HCT116 (cell line): ENCODE results near the gene FLT3LG. TPM values are rescaled to one million over a fixed set of nuclear protein-coding genes. Genes with fewer than 3 reads are reported as not detected.

ENCODE experiments used
- ATAC-seq: fragments of 200-7000 bp; cut with Tn5 transposase; 2 replicates; pipeline ENCODE4 v1.9.1; 2020; ENCODE audit warnings: mild to moderate bottlenecking, moderate library complexity
- BruUV-seq: library from RNA; stranded (reverse); fragments of 400-500 nt; replicated peaks from 2 replicates; lab custom pipeline; 2021; lab: Mats Ljungman, UMichigan
- CTCF ChIA-PET: fragments of 300-600 bp; sonication (Branson Sonifier 250); formaldehyde crosslinking; loops from one replicate; lab custom pipeline; 2021; ENCODE audit warnings: antibody characterized with exemption; lab: Charles Lee
- POLR2A ChIA-PET: fragments of 300-600, 350-600 bp; sonication (Branson Sonifier 250); formaldehyde crosslinking; loops from one replicate; lab custom pipeline; 2021; ENCODE audit warnings: antibody characterized with exemption; lab: Charles Lee
- RAD21 ChIA-PET, 2 experiments: fragments of 300-600 bp; sonication (Branson Sonifier 250); formaldehyde crosslinking; loops; one replicate each; lab custom pipeline; 2023; ENCODE audit warnings: low total read pairs in 2 of 2; ENCODE audit not compliant: uncharacterized antibody in 2 of 2, unreplicated experiment in 2 of 2, low non-redundant PET in 1 of 2; lab: Charles Lee
- DNase-seq: peaks from one replicate; pipeline ENCODE4 v3.0.0-alpha.2; 2010; ENCODE audit warnings: low read depth, low spot score
- H2AFZ ChIP-seq: fragments of 200-600 bp; shearing (Covaris generic), sonication (generic); 2 replicates; pipeline ENCODE4 v1.6.1; 2017; ENCODE audit warnings: low read depth, mixed run types, mixed read lengths, antibody characterized with exemption, low read length; ENCODE audit not compliant: poor library complexity, severe bottlenecking
- H3K27ac ChIP-seq: 2 replicates; pipeline ENCODE4 v1.5.1; 2012; ENCODE audit warnings: low read depth, low read length
- H3K27me3 ChIP-seq: fragments of 200-600 bp; sonication (generic); 2 replicates; pipeline ENCODE4 v1.6.1; 2016; ENCODE audit warnings: mixed run types, low read length, mixed read lengths; ENCODE audit not compliant: insufficient read depth
- H3K36me3 ChIP-seq, 2 experiments: fragments of 200-500 bp in 1 of 2; fragments of 200-600 bp in 1 of 2; sonication (Bioruptor generic) in 1 of 2; sonication (generic) in 1 of 2; 2 replicates each; pipeline versions ENCODE4 v1.5.1 to v1.6.1; 2014 to 2016; ENCODE audit warnings: low read length in 2 of 2, inconsistent platforms in 1 of 2, mixed read lengths in 1 of 2, mixed run types in 1 of 2; ENCODE audit not compliant: insufficient read depth in 2 of 2, control insufficient read depth in 1 of 2
- H3K4me1 ChIP-seq, 2 experiments: fragments of 200-600 bp in 1 of 2; sonication (generic) in 1 of 2; 2 replicates each; pipeline versions ENCODE4 v1.5.1 to v1.6.1; 2012 to 2017; ENCODE audit warnings: low read length in 2 of 2, inconsistent platforms in 1 of 2, mild to moderate bottlenecking in 1 of 2, mixed read lengths in 1 of 2, mixed run types in 1 of 2, moderate library complexity in 1 of 2; ENCODE audit not compliant: insufficient read depth in 2 of 2, control insufficient read depth in 1 of 2
- H3K4me2 ChIP-seq: fragments of 200-600 bp; sonication (generic); 2 replicates; pipeline ENCODE4 v1.6.1; 2017; ENCODE audit warnings: mixed run types, low read length, mixed read lengths
- H3K4me3 ChIP-seq, 2 experiments: fragments of 200-600 bp in 1 of 2; sonication (generic) in 1 of 2; replicated peaks in 1 of 2; 2 replicates each; pipeline ENCODE4 v1.5.1; 2011 to 2016; ENCODE audit warnings: low read length in 2 of 2, control low read depth in 1 of 2, low read depth in 1 of 2, mild to moderate bottlenecking in 1 of 2, mixed read lengths in 1 of 2, mixed run types in 1 of 2
- H3K79me2 ChIP-seq: fragments of 200-600 bp; sonication (generic); 2 replicates; pipeline ENCODE4 v1.6.1; 2017; ENCODE audit warnings: mild to moderate bottlenecking, mixed run types, low read length, moderate library complexity, mixed read lengths; ENCODE audit not compliant: insufficient read depth
- H3K9ac ChIP-seq: fragments of 200-600 bp; sonication (generic); 2 replicates; pipeline ENCODE4 v1.6.1; 2016; ENCODE audit warnings: low read length, mixed read lengths
- H3K9me2 ChIP-seq: fragments of 200-600 bp; sonication (generic), shearing (Covaris generic); 2 replicates; pipeline ENCODE4 v1.6.1; 2017; ENCODE audit warnings: mixed run types, mild to moderate bottlenecking, moderate library complexity; ENCODE audit not compliant: insufficient read depth
- H3K9me3 ChIP-seq, 2 experiments: fragments of 200-500 bp in 1 of 2; fragments of 200-600 bp in 1 of 2; sonication (Bioruptor generic) in 1 of 2; sonication (generic) in 1 of 2; 2 replicates each; pipeline ENCODE4 v1.6.1; 2014 to 2017; ENCODE audit warnings: low read length in 2 of 2, mixed read lengths in 2 of 2, inconsistent platforms in 1 of 2, low read depth in 1 of 2, mild to moderate bottlenecking in 1 of 2, mixed run types in 1 of 2, moderate library complexity in 1 of 2; ENCODE audit not compliant: control insufficient read depth in 1 of 2, insufficient read depth in 1 of 2
- H4K20me1 ChIP-seq: fragments of 200-600 bp; sonication (generic), shearing (Covaris generic); 2 replicates; pipeline ENCODE4 v1.6.1; 2017; ENCODE audit warnings: mixed run types, mild to moderate bottlenecking, moderate library complexity; ENCODE audit not compliant: insufficient read depth
- ATF3 ChIP-seq: IDR thresholded peaks from 2 replicates; pipeline ENCODE4 v1.6.1; 2012
- CEBPB ChIP-seq: IDR thresholded peaks from 2 replicates; pipeline ENCODE4 v1.6.1; 2012; ENCODE audit warnings: low read depth
- CTCF ChIP-seq, 3 experiments: fragments of 200-600 bp in 1 of 3; sonication (generic) in 1 of 3; IDR thresholded peaks in 2 of 3; conservative IDR thresholded peaks in 1 of 3; 2 replicates each; pipeline ENCODE4 v1.5.1; 2012 to 2017; ENCODE audit warnings: low read depth in 2 of 3, low read length in 2 of 3, antibody characterized with exemption in 1 of 3, borderline replicate concordance in 1 of 3, control low read depth in 1 of 3, mild to moderate bottlenecking in 1 of 3, mixed read lengths in 1 of 3, mixed run types in 1 of 3, moderate library complexity in 1 of 3; ENCODE audit not compliant: insufficient read depth in 1 of 3
- EGR1 ChIP-seq: IDR thresholded peaks from 2 replicates; pipeline ENCODE4 v1.6.1; 2012; ENCODE audit warnings: low read depth
- ELF1 ChIP-seq: IDR thresholded peaks from 2 replicates; pipeline ENCODE4 v1.6.1; 2012; ENCODE audit warnings: low read depth, borderline replicate concordance
- EZH2phosphoT487 ChIP-seq: fragments of 200-600 bp; IDR thresholded peaks from 2 replicates; pipeline ENCODE4 v1.6.1; 2018; ENCODE audit warnings: antibody characterized with exemption, borderline replicate concordance
- FOSL1 ChIP-seq: IDR thresholded peaks from 2 replicates; pipeline ENCODE4 v1.6.1; 2012; ENCODE audit warnings: low read depth
- POLR2A ChIP-seq: IDR thresholded peaks from 2 replicates; pipeline ENCODE4 v1.7.0; 2011; ENCODE audit warnings: borderline replicate concordance; ENCODE audit not compliant: insufficient read depth, insufficient read length; ENCODE audit errors: extremely low read depth
- POLR2AphosphoS5 ChIP-seq: IDR thresholded peaks from 2 replicates; pipeline ENCODE4 v1.6.1; 2011; ENCODE audit warnings: mild to moderate bottlenecking, low read depth, low read length, moderate library complexity
- RAD21 ChIP-seq: IDR thresholded peaks from 2 replicates; pipeline ENCODE4 v1.6.1; 2012; ENCODE audit warnings: low read depth, mild to moderate bottlenecking
- REST ChIP-seq: IDR thresholded peaks from 2 replicates; pipeline ENCODE4 v1.6.1; 2012; ENCODE audit warnings: low read depth
- SP1 ChIP-seq: IDR thresholded peaks from 2 replicates; pipeline ENCODE4 v1.6.1; 2012; ENCODE audit warnings: low read depth
- SRF ChIP-seq: IDR thresholded peaks from 2 replicates; pipeline ENCODE4 v1.6.1; 2012; ENCODE audit warnings: low read depth
- TCF7L2 ChIP-seq: IDR thresholded peaks from 2 replicates; pipeline ENCODE4 v1.7.0; 2011; ENCODE audit warnings: borderline replicate concordance, inconsistent platforms; ENCODE audit not compliant: insufficient read depth, insufficient read length; ENCODE audit errors: extremely low read depth
- YY1 ChIP-seq: IDR thresholded peaks from 2 replicates; pipeline ENCODE4 v1.6.1; 2011; ENCODE audit warnings: low read length, low read depth, moderate library complexity, mild to moderate bottlenecking; ENCODE audit not compliant: insufficient replicate concordance; ENCODE audit errors: extremely low read depth
- ZFX ChIP-seq: fragments of 450-650 bp; IDR thresholded peaks from 2 replicates; pipeline ENCODE4 v1.6.1; 2017
- intact Hi-C: fragments of 100-400 bp; cut with micrococcal nuclease; formaldehyde crosslinking; loops from 2 replicates; pipeline ENCODE4 v1.10.0; 2022
- total RNA-seq: library from RNA; stranded (reverse); gene quantifications from one replicate; pipeline ENCODE4 v1.2.1, GENCODE V29; 2021; ENCODE audit not compliant: unreplicated experiment

Gene FLT3LG
- total RNA-seq, 1 experiment from 2014 or later, result 3.8 TPM

GRCh38 chr19:49491030-49491803 lies 17.2 kb downstream of the FLT3LG start:
- RAD21 ChIA-PET, result no interaction called here
- no TSS peak for BruUV-seq
- H3K9me3 ChIP-seq, result no peaks in the 10 kb centered on the region
- H2AFZ ChIP-seq, result no peak overlapping the region
- intact Hi-C loops, result no loop called here
- no peak for DNase-seq
- peaks cover 19% of the 10 kb centered on the region; the same call in 1 of the 2 replicates for H4K20me1 ChIP-seq
- ATAC-seq, result no peak
- peaks cover 14 to 69% of the 10 kb centered on the region in 2 experiments for H3K4me1 ChIP-seq
- no peak overlapping the region for H3K4me3 ChIP-seq
- peaks cover 43% of the 10 kb centered on the region for H3K79me2 ChIP-seq
- H3K27me3 ChIP-seq, result no peaks in the 10 kb centered on the region
- H3K27ac ChIP-seq, result peak overlapping the region; percentile 86
- CTCF ChIA-PET, result no interaction called here
- POLR2A ChIA-PET, result interaction anchor here (2.5 kb wide), 1 partner anchor 56 kb away, joined by 7 read pairs; no protein-coding TSS in a partner anchor
- H3K4me2 ChIP-seq, result no peak overlapping the region
- peak overlapping the region; percentile 100; the same call in 1 of the 2 replicates for H3K9ac ChIP-seq
- no peaks in the 10 kb centered on the region for H3K9me2 ChIP-seq
- H3K36me3 ChIP-seq, result peaks cover 21 to 47% of the 10 kb centered on the region in 2 experiments
- TF ChIP-seq TCF7L2 (no peak), ATF3 (no peak), POLR2A (no peak), CTCF (IDR thresholded peaks at IDR 0.05 in 2 of 3, conservative IDR thresholded peaks at IDR 0.05 in 1 of 3; ENCODE audit: borderline replicate concordance in 1 of 3, insufficient read depth in 1 of 3, low read depth in 2 of 3, low read length in 2 of 3) (no peak), FOSL1 (no peak), POLR2AphosphoS5 (no peak; the same call in 1 of the 2 replicates), ZFX (no peak), EZH2phosphoT487 (no peak), EGR1 (no peak), ELF1 (no peak), SRF (no peak), REST (no peak), RAD21 (no peak), SP1 (no peak), CEBPB (no peak), YY1 (no peak)
